GM19397 (cell line): Measurements from ENCODE around the gene RBP3.

Experiments
- ATAC-seq: cut with Tn5 transposase; IDR thresholded peaks from one replicate; pipeline ENCODE4 v1.9.1; 2021; ENCODE audit warnings: mild to moderate bottlenecking, moderate library complexity; ENCODE audit not compliant: unreplicated experiment

The RBP3 gene

DNA sequence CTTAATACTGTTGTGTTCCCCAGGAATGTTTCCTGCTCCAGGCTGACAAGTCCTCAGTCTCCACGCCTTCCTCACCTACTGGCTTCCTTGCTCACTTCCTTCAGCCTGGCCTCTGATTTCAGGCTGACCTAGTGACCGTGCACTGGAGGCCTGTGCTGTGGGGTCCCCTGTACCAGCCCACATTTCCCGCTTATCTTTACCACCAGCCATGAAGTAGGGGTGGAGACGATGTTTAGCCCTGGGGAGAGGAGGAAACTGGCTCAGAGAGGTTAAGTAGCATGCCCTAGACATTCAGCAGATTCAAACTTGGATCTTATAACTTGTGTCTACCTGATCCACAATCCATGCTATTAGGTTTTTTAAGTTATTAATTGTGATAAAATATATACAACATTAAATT, 40.7 kb downstream of the RBP3 start:
- ATAC-seq: no peak

DNA sequence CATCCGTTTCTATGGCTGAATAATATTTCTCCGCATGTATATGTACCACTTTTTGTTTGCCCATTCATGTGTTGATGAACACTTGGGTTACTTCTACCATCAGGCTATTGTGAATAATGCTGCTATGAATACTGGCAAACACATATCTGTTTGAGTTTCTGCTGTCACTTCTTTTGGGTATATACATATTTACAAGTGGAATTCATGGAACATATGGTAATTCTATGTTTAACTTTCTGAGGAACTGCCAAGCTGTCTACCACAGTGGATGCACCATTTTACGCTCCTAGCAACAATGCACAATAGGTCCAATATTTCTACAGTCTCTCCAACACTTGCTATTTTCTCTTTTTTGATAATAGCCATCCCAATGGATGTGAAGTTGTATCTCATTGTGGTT, 41.5 kb downstream of the RBP3 start:
- ATAC-seq: no peak

DNA sequence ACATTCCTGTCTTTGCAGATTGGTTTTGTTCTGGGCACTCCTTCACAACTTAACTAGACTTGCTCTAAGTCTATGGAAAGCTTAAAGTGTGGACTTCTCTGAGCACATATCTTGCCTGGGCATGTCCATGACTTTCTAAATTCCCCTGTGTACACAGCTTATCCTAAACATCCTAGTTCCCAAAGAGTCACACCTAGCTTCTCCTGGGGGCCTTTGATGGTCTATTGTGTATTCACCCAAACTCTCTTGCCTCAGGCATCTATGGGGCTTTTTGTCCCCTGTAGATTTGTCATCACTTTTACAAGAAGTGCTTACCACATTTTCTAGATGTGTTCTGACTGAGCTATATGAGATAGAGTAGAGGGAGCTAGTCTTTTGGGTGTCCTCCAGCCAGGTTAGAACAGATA, 48.2 kb downstream of the RBP3 start:
- no peak for ATAC-seq

DNA sequence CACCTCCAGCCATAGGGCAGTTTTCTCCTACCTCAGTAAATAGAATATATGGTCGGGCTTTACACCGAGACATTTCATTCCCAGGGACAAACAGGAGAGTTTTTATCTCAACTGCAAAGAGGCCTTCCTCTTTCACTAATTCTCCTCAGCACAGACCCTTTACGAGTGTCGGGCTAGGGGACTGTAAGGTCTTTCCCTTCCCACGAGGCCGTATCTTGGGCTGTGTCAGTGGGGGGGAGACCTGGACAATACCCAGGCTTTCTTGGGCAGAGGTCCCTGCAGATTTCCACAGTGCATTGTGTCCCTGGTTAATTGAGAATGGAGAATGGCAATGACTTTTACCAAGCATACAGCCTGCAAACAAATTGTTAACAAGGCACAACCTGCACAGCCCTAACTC, 49.1 kb downstream of the RBP3 start:
- no peak for ATAC-seq

DNA sequence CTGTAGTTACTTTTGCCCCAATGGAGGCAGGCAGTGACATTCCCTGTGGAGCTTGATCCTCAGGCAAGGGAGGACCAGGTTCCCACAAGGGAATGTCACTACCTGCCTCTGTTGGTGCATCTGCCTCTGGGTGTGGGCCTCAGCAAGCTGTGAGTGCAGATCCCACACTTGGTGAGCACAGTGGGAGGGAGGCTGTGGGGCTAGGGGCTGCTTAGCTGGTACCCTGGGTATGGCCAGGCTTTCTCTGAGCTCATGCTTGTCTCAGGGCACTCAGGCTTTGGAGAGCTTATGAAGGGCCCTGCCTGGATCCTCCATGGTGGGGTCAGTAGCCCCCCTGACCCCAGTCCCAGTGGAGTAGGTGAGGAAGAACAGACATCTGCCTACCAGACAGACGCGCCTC, 52.1 kb downstream of the RBP3 start:
- no peak for ATAC-seq

DNA sequence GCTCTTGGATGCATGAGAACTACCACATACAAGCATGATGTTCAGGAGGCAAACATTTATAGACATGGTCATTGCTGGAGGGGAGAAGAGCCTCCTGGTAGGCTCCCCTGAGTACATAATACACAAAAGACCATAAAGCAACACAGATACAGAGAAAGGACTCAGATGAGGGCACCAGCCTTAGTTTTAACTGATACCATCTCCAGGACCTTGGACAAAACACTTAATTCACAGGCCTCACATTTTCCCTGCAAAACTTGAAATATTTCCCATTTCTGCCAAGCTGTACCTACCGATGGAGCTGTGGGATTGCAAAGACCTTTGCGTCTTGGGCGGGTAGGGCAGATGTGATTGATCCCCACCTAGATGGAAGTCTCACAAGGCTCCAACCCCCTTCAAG, 52.6 kb downstream of the RBP3 start:
- ATAC-seq: no peak

DNA sequence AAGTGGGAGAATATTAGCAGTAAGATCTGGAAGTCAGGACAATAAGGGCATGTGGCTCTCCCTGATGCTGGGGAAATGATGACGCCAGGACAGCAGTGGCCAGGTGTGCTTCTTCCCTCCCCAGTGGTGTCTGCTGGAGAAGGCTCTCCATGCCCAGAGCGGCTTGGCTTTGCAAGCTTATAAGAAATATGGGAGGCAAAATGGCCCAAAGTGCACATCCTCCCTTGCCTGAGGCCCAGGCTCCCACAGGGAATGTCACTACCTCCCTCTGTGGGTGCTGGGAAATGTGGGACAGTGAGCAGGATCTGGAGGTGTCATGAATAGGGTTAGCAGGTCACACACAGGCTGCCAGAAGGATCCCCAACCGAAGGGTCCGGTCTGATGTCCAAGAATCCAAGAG, 53.0 kb downstream of the RBP3 start:
- ATAC-seq: no peak

DNA sequence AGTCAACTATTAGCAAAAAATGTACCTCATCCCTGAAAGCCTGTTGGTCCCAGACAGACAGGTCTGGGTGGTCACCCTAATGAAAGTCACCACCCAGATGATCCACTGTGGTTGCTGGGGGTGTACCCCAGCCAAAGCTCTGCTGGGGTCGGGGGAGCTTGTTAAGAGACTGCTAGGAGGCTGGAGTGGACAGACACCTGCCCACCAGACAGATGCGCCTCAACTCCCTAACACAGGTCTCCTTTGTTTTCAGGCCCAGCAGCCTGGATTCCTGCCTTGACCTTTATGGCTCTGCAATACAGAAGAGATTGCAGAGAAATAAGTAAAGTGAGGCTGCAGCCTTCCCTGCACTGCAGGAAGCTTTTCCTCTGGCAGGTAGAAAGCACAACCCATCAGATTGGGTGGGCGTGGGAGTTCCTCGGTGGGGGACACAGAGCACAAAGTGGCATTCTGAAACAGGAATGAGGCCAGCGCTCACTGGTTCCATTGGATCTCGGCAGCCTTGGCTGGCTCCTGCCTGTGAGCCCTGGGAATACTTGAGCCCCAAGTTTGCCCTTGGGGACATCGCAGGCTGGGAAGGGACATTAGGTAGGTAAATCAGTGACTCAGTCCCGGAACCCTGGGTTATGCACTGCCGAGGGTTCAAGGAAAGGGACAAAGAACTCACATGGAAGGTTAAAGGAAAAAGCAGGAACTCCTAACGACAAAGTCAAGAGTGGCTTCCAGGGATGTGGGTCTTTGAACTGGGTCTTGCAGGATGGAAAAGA, 53.9 kb downstream of the RBP3 start:
- ATAC-seq: no peak

DNA sequence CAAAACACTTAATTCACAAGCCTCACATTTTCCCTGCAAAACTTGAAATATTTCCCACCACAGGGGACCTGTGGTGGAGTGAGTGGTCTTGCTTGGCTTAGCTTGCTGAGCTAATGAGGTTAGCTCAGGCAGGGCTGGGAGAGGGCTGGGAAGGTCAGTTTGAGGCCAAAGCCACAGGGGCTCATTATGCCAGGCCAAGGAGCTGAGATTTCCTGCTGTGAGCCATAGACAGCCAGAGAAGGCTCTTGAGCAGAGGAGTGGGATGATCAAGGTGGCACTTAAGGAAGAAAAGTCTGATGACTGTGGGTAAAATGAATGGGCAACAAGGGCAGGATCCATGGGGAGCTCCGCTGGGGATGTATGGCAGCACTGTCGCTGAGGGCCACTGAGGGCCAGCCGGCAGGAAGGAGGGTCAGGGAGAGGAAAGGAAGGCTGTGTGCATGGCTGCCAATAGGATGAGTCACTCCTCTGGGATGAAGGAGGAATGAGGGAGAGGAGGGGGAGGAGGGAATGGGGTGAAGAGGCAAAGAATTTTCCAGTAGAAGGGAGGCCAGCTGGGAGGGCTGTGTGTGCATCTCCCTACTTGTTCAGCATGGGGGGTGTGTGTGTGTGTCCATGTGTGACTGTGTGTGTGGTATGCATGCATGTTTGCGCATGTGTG, 54.6 kb downstream of the RBP3 start:
- no peak for ATAC-seq

DNA sequence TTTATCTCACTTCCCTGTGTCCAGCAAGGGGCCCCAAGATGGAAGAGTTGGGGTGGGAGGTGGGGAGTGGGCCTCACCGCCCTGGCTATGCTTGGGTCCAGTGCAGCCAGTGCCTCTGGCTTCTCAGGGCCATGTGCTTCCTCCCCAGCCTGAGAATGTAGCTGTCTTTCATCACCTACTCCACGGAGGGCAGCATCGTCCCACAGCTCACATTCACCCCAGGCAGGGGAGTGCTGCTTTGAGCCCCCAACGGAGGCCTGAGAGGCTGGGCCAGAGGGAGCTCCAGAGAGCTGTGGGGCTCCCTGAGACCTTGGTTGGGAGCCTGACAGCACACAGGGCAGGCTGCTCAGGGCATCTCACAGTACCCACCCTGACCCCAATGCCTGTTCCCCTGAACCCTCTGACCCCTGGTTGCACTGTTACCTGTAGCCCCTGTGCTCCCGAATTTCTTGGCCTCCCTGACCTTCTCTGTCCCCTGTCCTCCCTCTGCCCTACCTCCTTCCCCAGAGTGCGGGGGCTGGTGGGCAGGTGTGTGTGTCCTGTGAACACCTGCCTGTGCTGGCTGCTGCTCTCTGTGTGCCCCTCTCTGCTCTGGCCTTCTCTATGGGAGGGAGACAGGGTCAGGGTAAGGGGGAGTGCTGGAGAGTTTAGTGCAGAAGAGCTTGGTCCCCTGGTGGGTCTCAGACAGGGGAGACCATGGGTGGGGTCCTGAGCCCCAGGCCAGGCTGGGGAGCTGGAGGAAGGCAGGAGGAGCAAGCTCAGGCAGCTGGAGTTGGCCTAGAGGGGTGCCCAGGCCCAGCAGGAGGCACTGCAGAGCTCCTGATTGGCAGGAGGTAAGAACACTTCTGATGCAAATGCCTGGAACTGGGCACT, 55.5 kb downstream of the RBP3 start:
- ATAC-seq: no peak

DNA sequence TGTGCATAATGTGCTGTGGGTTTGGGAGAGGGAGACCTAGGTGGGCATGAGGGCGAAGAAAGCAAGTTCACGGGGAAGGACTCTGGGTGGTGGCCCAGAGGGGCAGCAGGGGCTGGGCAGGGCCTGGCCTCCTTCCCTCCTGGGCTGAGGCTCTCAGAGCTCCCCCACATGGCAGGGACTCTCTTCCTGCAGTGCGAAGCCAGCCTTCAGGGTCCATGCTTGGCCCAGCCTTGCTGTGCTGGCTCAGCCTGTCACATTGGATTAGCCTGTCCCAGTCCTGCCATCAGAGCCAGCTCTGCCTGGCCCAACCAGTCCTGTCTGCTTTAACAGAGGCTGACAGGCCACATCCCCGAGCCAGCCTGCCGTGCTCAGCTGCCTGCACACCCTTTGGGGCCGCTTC, 56.3 kb downstream of the RBP3 start:
- ATAC-seq: no peak

DNA sequence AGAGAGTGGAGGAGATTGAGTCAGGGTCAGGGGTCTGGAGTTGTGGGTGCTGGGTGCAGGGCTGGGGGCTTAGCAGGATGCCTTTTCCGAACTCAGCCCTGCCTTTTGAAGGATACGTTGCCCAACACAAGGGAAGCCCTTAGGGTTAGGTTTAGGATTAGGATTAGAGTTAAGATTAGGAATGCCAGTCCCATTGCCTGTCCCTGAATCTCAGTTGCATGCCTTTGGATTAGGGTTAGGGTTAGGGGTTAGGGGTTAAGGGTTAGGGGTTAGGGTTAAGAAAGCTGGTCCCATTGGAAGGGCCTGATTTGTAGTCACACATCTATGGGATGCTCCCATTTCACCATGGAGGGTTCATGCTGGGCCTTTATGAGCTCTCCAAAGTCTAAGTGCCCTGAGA, 56.8 kb downstream of the RBP3 start:
- no peak for ATAC-seq

DNA sequence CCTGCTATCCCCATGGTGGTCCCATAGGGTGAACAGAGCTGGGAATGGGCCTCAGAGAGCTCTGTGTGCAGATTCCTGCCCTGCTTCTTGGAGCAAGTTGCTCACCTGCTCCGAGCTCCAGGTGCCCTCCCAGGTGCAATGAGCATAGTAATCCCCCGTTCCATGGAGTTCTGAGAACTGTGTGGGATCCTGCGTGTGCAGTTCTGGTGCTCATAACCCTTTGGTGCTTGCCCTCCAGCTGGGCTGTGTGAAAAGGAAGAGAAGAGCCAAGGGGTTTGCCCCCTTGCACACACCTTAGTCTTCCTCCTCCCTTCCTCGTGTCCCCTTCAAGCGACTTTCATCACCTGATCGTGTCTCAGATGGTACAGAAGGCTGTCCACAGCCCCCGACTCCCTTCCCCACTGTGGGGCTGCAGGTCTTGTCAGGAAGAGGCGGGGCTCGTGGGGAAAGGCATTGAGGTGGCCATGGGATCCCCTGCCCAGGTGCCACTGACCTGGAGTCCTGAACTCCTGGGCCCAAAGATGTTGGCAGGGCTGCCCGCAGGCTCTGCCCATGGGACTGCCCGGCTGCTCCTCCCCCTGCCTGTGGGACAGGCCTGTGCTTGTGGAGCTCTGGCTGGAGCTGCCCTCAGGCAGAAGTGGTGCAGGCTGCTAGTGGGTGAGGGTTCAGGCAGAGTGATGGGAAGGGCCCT, 57.8 kb downstream of the RBP3 start:
- ATAC-seq: no peak

DNA sequence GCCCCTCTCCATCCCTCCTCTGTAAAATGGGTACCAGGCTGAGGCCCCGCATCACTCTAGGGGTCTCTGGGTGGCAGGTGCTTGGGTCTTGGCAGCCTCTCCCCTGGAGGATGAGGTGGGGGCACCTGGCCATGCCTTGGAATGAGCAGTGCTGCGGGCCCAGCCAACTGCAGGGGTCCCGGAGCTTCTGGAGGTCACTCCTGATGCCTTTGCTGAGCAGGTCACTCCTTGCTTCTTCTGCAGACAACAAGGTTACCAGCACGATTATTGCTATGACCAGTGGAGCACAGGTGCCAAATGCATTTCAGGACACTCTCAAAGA, 58.3 kb downstream of the RBP3 start:
- ATAC-seq: no peak

DNA sequence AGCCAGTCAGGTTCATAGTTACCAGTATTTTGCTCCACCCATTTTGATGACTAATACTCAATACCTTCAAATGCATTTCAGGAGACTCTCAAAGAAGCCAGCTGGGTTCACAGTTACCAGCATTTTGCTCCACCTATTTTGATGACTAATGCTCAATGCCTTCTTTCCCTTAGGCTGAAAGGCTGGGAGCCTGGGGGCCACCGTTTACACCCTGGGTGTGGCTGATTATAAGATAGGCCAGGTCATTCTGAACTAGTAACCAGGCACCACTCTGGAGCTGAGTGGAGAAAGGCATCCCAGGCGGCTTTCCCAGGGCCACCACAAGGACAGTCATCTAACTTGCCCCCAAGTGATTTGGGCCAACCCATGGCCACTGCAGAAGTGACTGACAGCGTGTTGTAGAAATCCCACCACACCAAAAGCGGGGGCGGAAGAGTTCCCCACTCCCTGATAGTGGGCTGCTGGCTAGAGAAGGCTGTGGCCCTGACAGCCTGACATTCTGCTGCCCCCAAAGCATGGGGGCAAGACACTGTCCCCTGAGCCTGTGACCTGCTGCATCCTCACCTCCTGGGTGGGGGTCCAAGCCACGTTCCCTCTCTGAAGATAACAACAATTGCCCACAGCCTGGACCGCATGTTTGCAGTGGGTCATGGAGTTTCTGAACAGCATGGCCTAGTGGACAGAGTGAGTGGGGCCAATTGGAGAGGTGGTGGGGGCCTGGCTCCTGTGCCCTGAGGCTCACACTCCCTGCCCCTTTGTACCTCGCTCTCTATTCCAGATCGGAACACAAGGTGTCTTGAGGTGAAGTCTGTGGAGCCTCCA, 58.9 kb downstream of the RBP3 start:
- ATAC-seq: no peak
